ENCODE measurements around the gene SLC4A5. TPM values are rescaled to one million over a fixed set of nuclear protein-coding genes. Genes with fewer than 3 reads are reported as not detected.
A peak's percentile ranks its signal among the peaks of the same experiment; 100 is the strongest.

SLC4A5 gene
- total RNA-seq, 1 donor from 2014 or later: under 0.01 TPM

DNA sequence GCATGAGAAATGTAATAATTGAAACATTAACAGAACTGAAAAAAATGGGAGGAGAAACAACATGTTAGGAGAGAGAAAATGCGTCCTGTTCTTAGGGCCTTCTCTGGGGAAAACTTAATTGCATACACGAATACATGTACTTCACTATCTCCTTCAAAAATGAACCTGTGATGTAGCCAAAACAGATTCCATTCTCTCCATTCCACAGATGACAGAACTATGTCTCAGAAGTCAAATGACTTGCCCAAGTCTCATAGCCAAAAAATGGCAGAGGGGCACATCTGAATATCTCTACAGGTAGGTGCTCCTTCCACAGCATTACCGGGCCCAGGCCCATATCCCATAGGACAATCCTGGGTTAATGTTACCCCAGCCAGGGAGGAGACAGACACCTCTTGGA lies 40.8 kb upstream of the SLC4A5 start:
- TF ChIP-seq CTCF (conservative IDR thresholded peaks at IDR 0.05; ENCODE audit: low read depth, low read length): no peak
- H3K4me3 ChIP-seq (ENCODE audit: low read depth, low read length): no peak overlapping the region
- no peak for DNase-seq (ENCODE audit: low read depth)

- no peak overlapping the region for H3K4me3 ChIP-seq (ENCODE audit: low read depth, low read length)
- no peak for DNase-seq (ENCODE audit: low read depth)
- TF ChIP-seq CTCF (conservative IDR thresholded peaks at IDR 0.05; ENCODE audit: low read depth, low read length): no peak
Measured at GRCh38 chr2:74383254-74383653, 40.0 kb upstream of the SLC4A5 start.

GRCh38 chr2:74381751-74382150 lies 38.5 kb upstream of the SLC4A5 start:
- TF ChIP-seq CTCF (conservative IDR thresholded peaks at IDR 0.05; ENCODE audit: low read depth, low read length): no peak
- DNase-seq (ENCODE audit: low read depth): no peak
- no peak overlapping the region for H3K4me3 ChIP-seq (ENCODE audit: low read depth, low read length)

- DNase-seq (ENCODE audit: low read depth): no peak
- TF ChIP-seq CTCF (conservative IDR thresholded peaks at IDR 0.05; ENCODE audit: low read depth, low read length): no peak
- peak within 1 kb of the TSS; percentile 47 for H3K4me3 ChIP-seq (ENCODE audit: low read depth, low read length)
Measured at GRCh38 chr2:74379851-74380789, 36.9 kb upstream of the SLC4A5 start, which contains the start of gene DCTN1. Gene DCTN1 (minus strand): TSS chr2:74380311. CDS start chr2:74380037, 274 bp downstream.

GRCh38 chr2:74378007-74378406 lies 34.8 kb upstream of the SLC4A5 start:
- no peak for TF ChIP-seq CTCF (conservative IDR thresholded peaks at IDR 0.05; ENCODE audit: low read depth, low read length)
- no peak for DNase-seq (ENCODE audit: low read depth)
- H3K4me3 ChIP-seq (ENCODE audit: low read depth, low read length): no peak overlapping the region

- DNase-seq (ENCODE audit: low read depth): no peak
- H3K4me3 ChIP-seq (ENCODE audit: low read depth, low read length): no peak overlapping the region
- no peak for TF ChIP-seq CTCF (conservative IDR thresholded peaks at IDR 0.05; ENCODE audit: low read depth, low read length)
Measured at GRCh38 chr2:74375838-74376237, 32.6 kb upstream of the SLC4A5 start.
